Esophagus squamous epithelium (tissue), 5 donors: ENCODE data around the gene FOLR2. TPM values are rescaled to one million over a fixed set of nuclear protein-coding genes. Genes with fewer than 3 reads are reported as not detected.
A peak's percentile ranks its signal among the peaks of the same experiment; 100 is the strongest.

ENCODE experiments used
- DNase-seq: peaks from one replicate; lab custom pipeline; 2025; lab: John Stamatoyannopoulos, UW
- H3K27ac ChIP-seq, 4 donors: fragments of 200-600 bp; sonication (generic); one replicate each; pipeline ENCODE4 v1.5.1; 2016 to 2019; ENCODE audit warnings: mild to moderate bottlenecking in 1 of 4
- H3K27me3 ChIP-seq, 4 donors: fragments of 200-600 bp; sonication (generic); 1 replicate in 3 of 4; 2 replicates in 1 of 4; pipeline versions ENCODE4 v1.5.1 to v1.6.0; 2017 to 2021; ENCODE audit warnings: antibody characterized with exemption in 1 of 4
- H3K36me3 ChIP-seq, 3 donors: fragments of 200-600 bp; sonication (generic); one replicate each; pipeline ENCODE4 v1.5.1; 2016 to 2019
- H3K4me1 ChIP-seq, 3 donors: fragments of 200-600 bp; sonication (generic); one replicate each; pipeline ENCODE4 v1.5.1; 2017 to 2019
- H3K4me3 ChIP-seq, 4 donors: fragments of 200-600 bp; sonication (generic); 1 replicate in 3 of 4; 2 replicates in 1 of 4; pipeline ENCODE4 v1.5.1; 2016 to 2019; ENCODE audit warnings: mild to moderate bottlenecking in 2 of 4, moderate library complexity in 1 of 4
- H3K9me3 ChIP-seq, 3 donors: fragments of 200-600 bp; sonication (generic); one replicate each; pipeline ENCODE4 v1.5.1; 2016 to 2019
- POLR2A ChIP-seq, 4 donors: fragments of 450-650 bp; IDR thresholded peaks; one replicate each; pipeline ENCODE4 v1.6.1; 2017; ENCODE audit warnings: antibody characterized with exemption in 4 of 4, mild to moderate bottlenecking in 4 of 4, moderate library complexity in 3 of 4
- WGBS, 2 donors: methylation state at CpG; one replicate each; pipeline ENCODE4 v1.1.5; 2018; 5-methylcytosine and 5-hydroxymethylcytosine counted together
- intact Hi-C: fragments of 100-400 bp; cut with DNase I; formaldehyde crosslinking; loops from one replicate; pipeline ENCODE4 v1.15.0; 2022
- total RNA-seq, 4 donors: library from RNA; depleted of rRNA; stranded (reverse); fragments of >200 nt; gene quantifications; one replicate each; pipeline ENCODE4 v1.1.0, GENCODE V29; 2016
- TF ChIP-seq, protein P1 (sequence below), 6 experiments: fragments of 450-650 bp in 4 of 6; fragments of 200-600 bp in 2 of 6; sonication (generic) in 2 of 6; IDR thresholded peaks; one replicate each; pipeline ENCODE4 v1.5.1; 2016 to 2019; ENCODE audit warnings: antibody characterized with exemption in 6 of 6, mild to moderate bottlenecking in 4 of 6, moderate library complexity in 4 of 6
- donor health status: DM: yes; HTN: yes; CAD: no.

FOLR2 gene
- total RNA-seq, 4 donors from 2014 or later, result 1.7 to 41.6 (median 9.1) TPM; not detected in 1

DNA sequence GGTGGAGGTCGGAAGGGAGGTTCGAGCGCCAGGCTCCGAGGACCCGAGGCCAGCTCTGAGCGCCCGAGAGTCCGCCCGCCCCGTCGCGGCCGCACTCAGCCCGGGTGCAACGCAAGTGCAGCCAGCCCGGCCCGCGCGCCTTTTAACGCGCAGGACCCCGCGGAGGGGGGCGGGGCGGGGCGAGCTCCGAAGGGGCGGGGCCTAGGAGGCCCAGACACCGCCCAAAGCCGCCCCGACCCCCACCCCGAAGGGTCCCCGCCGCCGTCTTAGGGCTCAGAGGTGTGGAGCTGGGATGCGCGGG is 27.4 kb downstream of the FOLR2 start, which contains the start of gene PHOX2A:
Gene PHOX2A (minus strand): TSS at position 117 of the 301 bp plus-strand sequence. CDS start 172 bp downstream, outside the sequence.
- H3K4me3 ChIP-seq, result peak within 1 kb of the TSS in 2 of 4 donors; percentile 10 to 47

DNA sequence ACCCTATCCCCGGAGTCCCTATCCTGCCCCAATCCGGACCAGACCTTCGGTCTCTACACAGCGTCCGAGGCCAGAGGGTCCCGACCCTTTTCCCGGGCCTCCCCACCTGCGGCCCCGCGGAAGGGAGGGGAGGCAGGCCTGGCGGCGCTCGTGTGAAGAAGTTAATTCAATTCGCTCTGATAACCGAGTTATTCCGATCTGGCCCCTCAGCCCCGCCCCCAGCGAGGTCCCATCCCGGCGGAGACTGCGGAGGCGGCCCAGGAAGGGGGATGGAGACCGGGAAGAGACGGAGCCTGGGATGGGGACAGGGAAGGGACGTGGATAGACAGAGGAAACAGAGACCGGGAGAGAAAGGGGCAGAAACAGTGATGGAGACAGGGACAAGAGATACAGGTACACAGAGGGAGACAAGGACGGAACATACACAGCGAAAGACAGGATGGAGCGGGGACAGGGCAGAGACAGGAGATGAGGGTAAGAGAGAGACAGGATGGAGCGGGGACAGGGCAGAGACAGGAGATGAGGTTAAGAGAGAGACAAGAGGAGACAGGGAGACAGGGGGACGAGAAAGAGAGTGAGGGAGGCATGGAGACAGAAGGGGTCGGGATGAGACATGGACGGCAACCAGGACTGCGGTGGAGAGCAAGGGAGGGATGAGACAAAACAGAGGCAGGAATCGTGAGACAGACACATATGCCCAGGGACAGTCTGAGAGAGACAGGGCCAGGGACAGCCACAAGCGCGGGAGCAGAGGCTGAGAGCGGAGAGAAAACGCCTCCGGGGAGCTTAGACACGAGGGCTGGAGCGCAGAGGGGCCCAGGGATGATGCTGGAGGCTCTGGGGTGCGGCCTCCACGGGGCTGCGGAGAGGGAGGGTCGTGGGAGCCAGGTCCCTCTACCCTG is 28.0 kb downstream of the FOLR2 start:
- TF ChIP-seq POLR2A (IDR thresholded peaks at IDR 0.05), result no peak
- TF ChIP-seq, protein P1, sequence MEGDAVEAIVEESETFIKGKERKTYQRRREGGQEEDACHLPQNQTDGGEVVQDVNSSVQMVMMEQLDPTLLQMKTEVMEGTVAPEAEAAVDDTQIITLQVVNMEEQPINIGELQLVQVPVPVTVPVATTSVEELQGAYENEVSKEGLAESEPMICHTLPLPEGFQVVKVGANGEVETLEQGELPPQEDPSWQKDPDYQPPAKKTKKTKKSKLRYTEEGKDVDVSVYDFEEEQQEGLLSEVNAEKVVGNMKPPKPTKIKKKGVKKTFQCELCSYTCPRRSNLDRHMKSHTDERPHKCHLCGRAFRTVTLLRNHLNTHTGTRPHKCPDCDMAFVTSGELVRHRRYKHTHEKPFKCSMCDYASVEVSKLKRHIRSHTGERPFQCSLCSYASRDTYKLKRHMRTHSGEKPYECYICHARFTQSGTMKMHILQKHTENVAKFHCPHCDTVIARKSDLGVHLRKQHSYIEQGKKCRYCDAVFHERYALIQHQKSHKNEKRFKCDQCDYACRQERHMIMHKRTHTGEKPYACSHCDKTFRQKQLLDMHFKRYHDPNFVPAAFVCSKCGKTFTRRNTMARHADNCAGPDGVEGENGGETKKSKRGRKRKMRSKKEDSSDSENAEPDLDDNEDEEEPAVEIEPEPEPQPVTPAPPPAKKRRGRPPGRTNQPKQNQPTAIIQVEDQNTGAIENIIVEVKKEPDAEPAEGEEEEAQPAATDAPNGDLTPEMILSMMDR (IDR thresholded peaks at IDR 0.05), result no peak
- peak overlapping the region in 2 of 4 donors; percentile 10 to 47 for H3K4me3 ChIP-seq
- intact Hi-C loops, result no loop called here
- no peak for DNase-seq
- peaks cover 8 to 92% (median 35%) of the 10 kb centered on the region in 4 donors for H3K27me3 ChIP-seq
- WGBS, 2 donors, result 19 to 24% methylated on average over 29 to 31 of the region's 46 CpGs
- no peaks in the 10 kb centered on the region for H3K9me3 ChIP-seq
- no peak overlapping the region for H3K27ac ChIP-seq
- H3K4me1 ChIP-seq, result peaks cover 16 to 37% (median 22%) of the 10 kb centered on the region in 3 donors
- no peaks in the 10 kb centered on the region for H3K36me3 ChIP-seq

More for the DNA sequence above, 27.4 kb downstream of the FOLR2 start, which contains the start of gene PHOX2A:
- Histone ChIP-seq H3K4me1 (peaks cover 22 to 43% (median 28%) of the 10 kb centered on the region in 3 donors), H3K27ac (no peak within 1 kb of the TSS), H3K36me3 (no peaks in the 10 kb centered on the region), H3K27me3 (peaks cover 8 to 89% (median 35%) of the 10 kb centered on the region in 4 donors), H3K9me3 (no peaks in the 10 kb centered on the region)
- DNase-seq, result no peak
- intact Hi-C loops, result no loop called here
- TF ChIP-seq POLR2A (IDR thresholded peaks at IDR 0.05), result no peak
- TF ChIP-seq, protein P1 (IDR thresholded peaks at IDR 0.05), result no peak
- WGBS, 2 donors, result 11% methylated on average over 15 of the region's 37 CpGs; no CpG with 5 or more reads in 1 of the 2 donors

DNA sequence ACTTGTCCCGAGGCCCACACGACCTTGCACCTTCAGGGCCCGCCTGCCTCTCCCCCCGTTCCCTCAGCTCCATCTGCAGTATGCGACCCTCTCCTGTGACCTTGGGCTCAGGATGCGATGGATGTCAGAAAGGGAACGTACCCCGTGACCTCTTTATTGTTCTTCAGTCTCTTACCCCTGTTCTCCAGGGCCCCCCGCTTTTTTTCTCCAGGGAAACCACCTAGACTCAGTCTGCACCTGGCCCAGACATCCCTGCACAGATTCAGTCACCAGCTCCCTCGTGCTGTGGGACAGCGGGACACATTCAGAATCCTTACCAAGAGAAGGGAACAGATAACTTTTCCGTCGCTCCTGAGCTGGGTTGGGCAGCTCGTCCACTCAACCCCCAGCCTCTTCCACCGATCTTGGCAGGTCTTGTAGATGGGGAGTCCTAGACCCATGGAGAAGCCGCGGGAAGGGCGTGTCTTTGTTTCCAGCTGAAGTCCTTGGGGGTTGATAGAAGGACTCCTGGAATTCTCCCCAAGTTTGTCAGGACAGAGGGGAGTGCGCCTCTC is 28.7 kb downstream of the FOLR2 start:
- DNase-seq, result no peak
- no peak overlapping the region for H3K27ac ChIP-seq
- no peaks in the 10 kb centered on the region for H3K9me3 ChIP-seq
- H3K4me1 ChIP-seq, result peaks cover 8 to 30% (median 18%) of the 10 kb centered on the region in 3 donors
- TF ChIP-seq POLR2A (IDR thresholded peaks at IDR 0.05), result no peak
- TF ChIP-seq, protein P1 (IDR thresholded peaks at IDR 0.05), result no peak
- WGBS, 2 donors, result 26 to 61% methylated on average over 13 to 15 of the region's 19 CpGs
- intact Hi-C loops, result no loop called here
- H3K36me3 ChIP-seq, result no peaks in the 10 kb centered on the region
- H3K4me3 ChIP-seq, result no peak overlapping the region
- H3K27me3 ChIP-seq, result peaks cover 8 to 92% (median 35%) of the 10 kb centered on the region in 4 donors

DNA sequence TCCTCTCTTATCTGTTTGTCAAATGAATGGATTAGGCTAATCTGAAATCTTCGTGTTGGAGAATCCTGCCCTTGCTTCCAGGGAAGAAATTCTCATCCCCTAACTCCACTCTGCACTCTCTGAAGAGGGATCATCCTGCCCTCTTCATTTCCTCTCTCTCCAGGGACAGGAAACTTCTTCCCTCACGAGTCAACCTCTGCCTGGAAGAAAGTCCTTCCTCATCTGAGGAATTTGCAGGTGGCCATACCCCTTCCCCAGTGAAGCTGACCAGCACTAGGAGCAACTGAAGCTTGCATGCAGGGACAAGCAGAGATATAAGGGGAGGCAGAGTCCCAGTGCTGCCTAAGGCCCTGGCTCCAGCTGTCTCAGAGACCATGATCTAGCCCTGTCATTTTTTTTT is 31.0 kb downstream of the FOLR2 start:
- Histone ChIP-seq H3K4me1 (peaks cover 8 to 20% (median 11%) of the 10 kb centered on the region in 3 donors), H3K27me3 (peaks cover 8 to 92% (median 33%) of the 10 kb centered on the region in 4 donors), H3K27ac (no peak overlapping the region), H3K9me3 (no peaks in the 10 kb centered on the region), H3K4me3 (no peak overlapping the region), H3K36me3 (no peaks in the 10 kb centered on the region)
- TF ChIP-seq, protein P1 (IDR thresholded peaks at IDR 0.05), result no peak
- no peak for TF ChIP-seq POLR2A (IDR thresholded peaks at IDR 0.05)
- intact Hi-C loops, result no loop called here
- 45 to 50% methylated on average over 1 to 2 of the region's 2 CpGs for WGBS, 2 donors
- no peak for DNase-seq

DNA sequence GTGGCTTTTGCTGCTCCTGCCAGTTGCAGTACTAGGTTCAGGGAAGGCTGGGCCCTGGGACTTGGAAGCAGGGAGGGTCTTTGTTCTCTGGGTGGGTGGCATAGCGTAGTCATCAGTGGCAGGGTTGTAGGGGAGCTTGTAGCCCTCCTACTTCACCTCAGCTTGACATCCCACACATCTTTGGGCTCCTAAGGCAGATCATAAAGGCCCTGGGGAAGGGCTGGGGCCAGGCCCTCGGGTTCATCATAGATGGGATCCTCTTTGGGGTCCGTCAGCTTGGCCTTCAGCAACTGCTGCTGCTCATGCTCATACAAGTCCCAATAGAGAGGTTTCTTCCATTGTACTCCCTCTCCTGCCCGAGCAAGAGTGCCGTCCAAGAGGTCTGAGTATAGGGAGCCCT is 33.4 kb downstream of the FOLR2 start:
- intact Hi-C loops, result no loop called here
- H3K9me3 ChIP-seq, result no peaks in the 10 kb centered on the region
- no peak overlapping the region for H3K4me3 ChIP-seq
- WGBS, 2 donors, result 59 to 60% methylated on average over 1 to 3 of the region's 5 CpGs
- TF ChIP-seq POLR2A (IDR thresholded peaks at IDR 0.05), result no peak
- TF ChIP-seq, protein P1 (IDR thresholded peaks at IDR 0.05), result no peak
- H3K27ac ChIP-seq, result no peak overlapping the region
- peaks cover 0 to 3% (median 0%) of the 10 kb centered on the region in 3 donors for H3K4me1 ChIP-seq
- DNase-seq, result no peak
- H3K27me3 ChIP-seq, result peaks cover 0 to 88% (median 10%) of the 10 kb centered on the region in 4 donors
- H3K36me3 ChIP-seq, result no peaks in the 10 kb centered on the region
